GM12801 (cell line): ENCODE measurements around the gene HMGXB3.

ENCODE experiments used
- CTCF ChIP-seq: IDR thresholded peaks from one replicate; pipeline ENCODE4 v1.5.1; 2011; ENCODE audit warnings: control low read depth; ENCODE audit not compliant: insufficient read length; ENCODE audit errors: extremely low read depth

Gene HMGXB3

GRCh38 chr5:150051657-150052195 is 51.2 kb downstream of the HMGXB3 start:
- no peak for TF ChIP-seq CTCF

DNA sequence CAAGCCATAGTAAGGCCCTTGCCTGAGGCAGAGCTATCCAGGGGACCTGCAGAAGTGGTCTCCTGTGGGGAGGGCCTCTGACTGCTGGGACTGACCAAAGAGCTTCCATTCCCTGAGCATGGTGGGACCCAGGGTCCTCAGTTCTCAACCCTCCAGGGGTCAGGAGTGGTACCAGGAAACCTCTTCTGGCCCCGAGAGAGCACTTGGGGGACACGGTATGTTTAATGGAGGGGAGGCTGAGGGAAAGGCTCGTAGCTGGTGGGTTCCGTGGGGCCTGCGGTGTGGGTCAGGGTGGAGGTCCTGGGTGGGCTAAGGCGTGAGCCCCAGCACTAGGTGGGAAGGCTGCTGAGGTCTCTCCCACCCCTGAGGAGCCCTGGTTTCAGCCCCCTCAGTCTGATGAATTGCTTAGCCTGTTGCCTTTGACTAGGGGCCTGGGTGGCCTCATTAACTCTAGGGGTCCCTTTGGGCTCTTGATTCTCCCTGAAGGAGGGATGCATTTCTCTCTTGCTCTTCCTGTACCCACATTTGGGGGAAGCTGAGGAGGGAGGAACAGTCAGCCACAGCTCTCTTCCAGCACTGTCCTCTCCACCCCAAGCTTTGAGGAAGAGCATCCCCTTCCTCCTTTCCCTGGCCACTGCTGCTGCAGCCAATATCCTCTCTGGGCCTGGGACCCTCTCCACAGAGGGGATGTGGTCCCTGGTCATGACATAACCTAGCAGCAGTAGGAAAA is 51.9 kb downstream of the HMGXB3 start:
- no peak for TF ChIP-seq CTCF

- TF ChIP-seq CTCF = no peak
Measured at GRCh38 chr5:150052956-150053712, 52.6 kb downstream of the HMGXB3 start.

DNA sequence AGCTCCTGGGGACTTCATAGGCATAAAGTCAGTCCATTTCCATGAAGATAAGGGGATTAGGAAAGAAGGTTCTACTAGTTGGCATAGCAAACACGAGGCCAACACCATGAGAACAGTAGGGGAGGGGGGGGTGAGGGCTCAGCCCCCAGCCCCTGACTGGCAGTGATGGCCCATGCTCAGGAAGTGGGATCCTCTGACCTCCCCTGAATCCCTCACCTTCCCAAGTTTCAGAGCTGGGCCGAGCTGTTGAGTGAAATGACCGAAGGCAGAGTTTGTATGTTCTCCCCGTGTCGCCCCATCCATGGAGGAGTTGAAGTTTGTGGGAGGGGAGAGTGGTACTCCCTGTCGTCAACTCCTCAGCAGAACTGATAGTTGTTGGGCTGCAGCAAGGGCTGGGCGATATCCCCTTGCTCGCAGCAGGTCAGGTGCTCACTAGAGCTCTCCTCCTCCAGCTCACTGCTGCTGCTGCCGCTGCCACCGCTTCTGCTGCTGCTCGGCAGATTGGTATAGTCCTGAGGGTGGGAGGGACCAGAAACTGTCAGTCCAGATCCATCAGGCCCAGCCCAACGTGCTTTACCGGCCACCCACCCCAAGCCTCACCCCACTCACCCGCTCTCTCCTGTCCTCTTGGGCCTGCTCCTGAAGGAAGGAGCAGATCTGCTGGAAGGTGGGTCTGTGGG is 53.3 kb downstream of the HMGXB3 start:
- TF ChIP-seq CTCF = no peak

DNA sequence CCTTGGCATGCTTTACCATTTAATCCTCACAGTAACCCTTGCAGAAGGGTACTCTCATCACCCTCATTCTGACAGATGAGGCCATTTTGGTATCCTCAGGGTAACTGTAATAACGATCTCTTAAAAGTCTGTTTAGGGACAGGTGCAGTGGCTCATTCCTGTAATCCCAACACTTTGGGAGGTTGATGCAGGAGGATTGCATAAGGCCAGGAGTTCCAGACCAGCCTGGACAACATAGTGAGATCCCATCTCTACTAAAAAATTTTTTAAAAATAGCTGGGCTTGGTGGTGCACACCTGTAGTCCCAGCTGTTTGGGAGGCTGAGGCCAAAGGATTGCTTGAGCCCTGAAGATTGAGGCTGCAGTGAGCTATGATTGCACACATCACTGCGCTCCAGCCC is 54.0 kb downstream of the HMGXB3 start:
- TF ChIP-seq CTCF = no peak

DNA sequence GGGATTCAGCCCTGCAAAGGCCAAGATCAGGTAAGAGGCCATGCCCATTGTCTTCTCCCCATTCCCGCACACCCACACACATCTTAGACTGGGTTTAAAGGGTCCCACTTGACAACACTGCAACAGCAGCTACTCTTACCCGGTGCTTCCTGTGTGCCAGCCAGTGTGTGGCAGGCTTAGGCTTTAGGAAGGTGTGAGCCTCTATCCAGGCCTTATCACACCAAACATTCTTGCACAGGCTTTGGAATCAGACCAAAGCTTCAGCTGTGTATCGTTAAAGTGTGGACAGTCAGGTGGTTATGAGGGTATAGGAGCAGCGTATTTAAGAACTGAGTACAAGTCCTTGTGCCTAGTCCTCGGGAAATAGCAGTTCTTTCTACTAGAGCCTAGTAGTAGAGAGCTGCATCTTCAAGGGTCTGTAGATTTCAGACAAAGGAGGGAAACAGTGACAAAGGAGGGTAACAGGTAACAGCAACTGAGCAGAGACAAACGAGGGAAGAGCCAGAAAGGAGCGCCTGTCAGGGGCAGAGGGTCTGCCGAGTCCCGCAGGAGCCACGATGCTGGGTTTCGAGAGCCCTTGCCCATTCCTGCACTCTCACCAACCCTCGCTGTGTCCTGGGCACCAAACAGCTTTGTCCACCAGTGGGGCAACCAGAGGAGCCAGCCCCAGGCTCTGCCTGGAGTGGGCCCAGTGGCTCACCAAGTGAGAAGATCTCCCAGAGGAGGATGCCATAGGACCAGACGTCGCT is 55.0 kb downstream of the HMGXB3 start:
- TF ChIP-seq CTCF = no peak
